Loucy (cell line): ENCODE measurements around the gene FAM120B.

Experiments
- H2AFZ ChIP-seq: fragments of 200-600 bp; sonication (generic); 2 replicates; pipeline ENCODE4 v1.6.0; 2016; ENCODE audit warnings: antibody characterized with exemption, mild to moderate bottlenecking, low read length, moderate library complexity
- H3F3A ChIP-seq: fragments of 200-600 bp; 2 replicates; pipeline ENCODE4 v1.6.0; 2016; ENCODE audit warnings: antibody characterized with exemption, low read depth, mild to moderate bottlenecking
- H3K27me3 ChIP-seq: fragments of 200-600 bp; sonication (generic); 2 replicates; pipeline ENCODE4 v1.6.1; 2014; ENCODE audit warnings: low read length, mild to moderate bottlenecking; ENCODE audit not compliant: insufficient read depth, poor library complexity, severe bottlenecking
- H3K36me3 ChIP-seq: fragments of 200-600 bp; sonication (generic); 2 replicates; pipeline ENCODE4 v1.6.1; 2016; ENCODE audit warnings: low read length; ENCODE audit not compliant: insufficient read depth
- H3K4me1 ChIP-seq: fragments of 200-600 bp; sonication (generic); 2 replicates; pipeline ENCODE4 v1.5.1; 2014; ENCODE audit warnings: low read length, mild to moderate bottlenecking; ENCODE audit not compliant: insufficient read depth, poor library complexity, severe bottlenecking
- H3K4me2 ChIP-seq: fragments of 200-600 bp; sonication (generic); 2 replicates; pipeline ENCODE4 v1.6.0; 2014; ENCODE audit warnings: antibody characterized with exemption, low read length, low read depth, mild to moderate bottlenecking; ENCODE audit not compliant: poor library complexity, severe bottlenecking
- H3K4me3 ChIP-seq: fragments of 200-600 bp; sonication (generic); 2 replicates; pipeline ENCODE4 v1.5.1; 2014; ENCODE audit warnings: low read length, mild to moderate bottlenecking, mixed read lengths; ENCODE audit not compliant: poor library complexity, severe bottlenecking
- H3K79me2 ChIP-seq: fragments of 200-600 bp; sonication (generic); 2 replicates; pipeline ENCODE4 v1.6.1; 2014; ENCODE audit warnings: low read length; ENCODE audit not compliant: insufficient read depth
- H3K9ac ChIP-seq: fragments of 200-600 bp; sonication (generic); 2 replicates; pipeline ENCODE4 v1.6.0; 2014; ENCODE audit warnings: mild to moderate bottlenecking, low read depth, low read length, moderate library complexity; ENCODE audit not compliant: poor library complexity, severe bottlenecking
- H3K9me2 ChIP-seq: fragments of 200-600 bp; sonication (generic); replicated peaks from 2 replicates; pipeline ENCODE4 v1.6.1; 2016; ENCODE audit warnings: low read depth, low read length, mixed read lengths
- H3K9me3 ChIP-seq: fragments of 200-600 bp; sonication (generic); 2 replicates; pipeline ENCODE4 v1.6.1; 2014; ENCODE audit warnings: mild to moderate bottlenecking, antibody characterized with exemption, low read length, low read depth; ENCODE audit not compliant: insufficient read depth
- H4K20me1 ChIP-seq: fragments of 200-600 bp; sonication (generic); 2 replicates; pipeline ENCODE4 v1.6.0; 2014; ENCODE audit warnings: antibody characterized with exemption, low read length, mild to moderate bottlenecking; ENCODE audit not compliant: insufficient read depth, poor library complexity, severe bottlenecking
- EZH2phosphoT487 ChIP-seq: fragments of 200-600 bp; IDR thresholded peaks from 2 replicates; pipeline ENCODE4 v1.6.1; 2018; ENCODE audit warnings: antibody characterized with exemption, mild to moderate bottlenecking, moderate library complexity, borderline replicate concordance
- TF ChIP-seq, protein P1 (sequence below): fragments of 200-600 bp; sonication (generic); conservative IDR thresholded peaks from 2 replicates; pipeline ENCODE4 v1.5.1; 2014; ENCODE audit warnings: mild to moderate bottlenecking, antibody characterized with exemption, low read length

The FAM120B gene

DNA sequence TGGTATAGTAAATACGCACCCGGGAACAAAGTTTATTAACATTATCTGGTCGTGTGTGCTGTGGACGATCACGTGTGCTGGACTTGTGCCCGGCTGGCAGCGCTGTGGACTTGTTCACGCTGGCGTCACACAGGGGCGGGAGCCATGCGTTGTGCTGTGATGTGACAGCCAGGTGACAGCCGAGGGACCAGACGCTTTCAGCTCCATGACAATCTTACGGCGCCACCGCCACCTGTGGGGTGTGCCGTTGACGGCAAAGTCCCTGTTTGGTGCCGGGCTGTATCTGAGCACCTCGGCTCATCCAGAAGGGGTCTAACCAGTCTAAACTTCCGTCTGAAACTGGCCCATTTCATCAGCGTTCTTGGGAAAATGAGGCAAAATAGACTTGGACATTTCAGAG lies 40.9 kb upstream of the FAM120B start:
- Histone ChIP-seq H3K9me2 (no peaks in the 10 kb centered on the region), H3K4me2 (no peak overlapping the region), H3K27me3 (no peaks in the 10 kb centered on the region), H2AFZ (no peak overlapping the region), H3K9me3 (no peaks in the 10 kb centered on the region), H3K4me1 (peaks cover 3% of the 10 kb centered on the region), H3K9ac (no peak overlapping the region), H3F3A (no peaks in the 10 kb centered on the region), H4K20me1 (no peaks in the 10 kb centered on the region), H3K4me3 (no peak overlapping the region), H3K36me3 (no peaks in the 10 kb centered on the region), H3K79me2 (no peaks in the 10 kb centered on the region)
- TF ChIP-seq EZH2phosphoT487 = no peak
- TF ChIP-seq, protein P1, sequence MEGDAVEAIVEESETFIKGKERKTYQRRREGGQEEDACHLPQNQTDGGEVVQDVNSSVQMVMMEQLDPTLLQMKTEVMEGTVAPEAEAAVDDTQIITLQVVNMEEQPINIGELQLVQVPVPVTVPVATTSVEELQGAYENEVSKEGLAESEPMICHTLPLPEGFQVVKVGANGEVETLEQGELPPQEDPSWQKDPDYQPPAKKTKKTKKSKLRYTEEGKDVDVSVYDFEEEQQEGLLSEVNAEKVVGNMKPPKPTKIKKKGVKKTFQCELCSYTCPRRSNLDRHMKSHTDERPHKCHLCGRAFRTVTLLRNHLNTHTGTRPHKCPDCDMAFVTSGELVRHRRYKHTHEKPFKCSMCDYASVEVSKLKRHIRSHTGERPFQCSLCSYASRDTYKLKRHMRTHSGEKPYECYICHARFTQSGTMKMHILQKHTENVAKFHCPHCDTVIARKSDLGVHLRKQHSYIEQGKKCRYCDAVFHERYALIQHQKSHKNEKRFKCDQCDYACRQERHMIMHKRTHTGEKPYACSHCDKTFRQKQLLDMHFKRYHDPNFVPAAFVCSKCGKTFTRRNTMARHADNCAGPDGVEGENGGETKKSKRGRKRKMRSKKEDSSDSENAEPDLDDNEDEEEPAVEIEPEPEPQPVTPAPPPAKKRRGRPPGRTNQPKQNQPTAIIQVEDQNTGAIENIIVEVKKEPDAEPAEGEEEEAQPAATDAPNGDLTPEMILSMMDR = no peak

DNA sequence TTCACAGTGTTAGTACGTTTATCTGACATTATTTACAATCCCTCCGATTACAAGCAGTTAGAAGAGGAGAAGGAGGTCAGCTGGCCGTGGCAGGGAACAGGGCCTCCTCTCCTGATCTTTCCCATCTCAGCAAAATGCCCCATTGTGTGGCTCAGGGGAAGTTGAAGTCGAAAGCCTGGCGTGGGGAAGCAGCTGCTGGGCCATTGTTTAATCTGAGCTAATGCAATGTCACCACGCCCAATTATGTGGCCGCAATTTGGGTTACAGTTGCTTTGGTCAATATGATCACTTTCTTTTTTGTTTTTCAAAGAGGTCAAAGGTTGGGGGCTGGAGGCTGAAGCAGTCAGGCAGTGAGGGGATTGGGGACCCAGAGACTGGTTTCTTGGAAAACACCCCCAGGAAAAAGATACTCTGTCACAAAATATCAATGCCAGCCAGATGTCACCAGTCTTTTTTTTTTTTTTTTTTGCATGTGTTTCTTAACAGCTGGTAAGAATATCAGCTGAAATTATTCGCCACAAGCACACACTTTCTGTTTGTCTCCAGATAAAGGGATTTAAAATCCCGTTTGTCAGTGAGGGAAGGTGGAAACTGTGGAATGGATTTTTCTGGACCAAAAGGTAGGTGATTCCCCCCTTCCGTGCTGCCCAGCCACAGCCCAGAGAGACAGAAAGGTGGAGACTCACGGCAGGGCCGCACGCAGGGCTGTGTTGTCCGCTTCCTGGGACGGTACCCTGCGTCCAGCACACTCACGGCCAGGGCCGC lies 40.3 kb upstream of the FAM120B start:
- Histone ChIP-seq H3K79me2 (no peaks in the 10 kb centered on the region), H3K9ac (no peak overlapping the region), H2AFZ (no peak overlapping the region), H3F3A (no peaks in the 10 kb centered on the region), H3K9me2 (no peaks in the 10 kb centered on the region), H3K9me3 (no peaks in the 10 kb centered on the region), H3K27me3 (no peaks in the 10 kb centered on the region), H3K4me3 (no peak overlapping the region), H3K4me1 (peaks cover 7% of the 10 kb centered on the region), H4K20me1 (no peaks in the 10 kb centered on the region), H3K36me3 (no peaks in the 10 kb centered on the region), H3K4me2 (no peak overlapping the region)
- no peak for TF ChIP-seq EZH2phosphoT487
- TF ChIP-seq, protein P1 = no peak

DNA sequence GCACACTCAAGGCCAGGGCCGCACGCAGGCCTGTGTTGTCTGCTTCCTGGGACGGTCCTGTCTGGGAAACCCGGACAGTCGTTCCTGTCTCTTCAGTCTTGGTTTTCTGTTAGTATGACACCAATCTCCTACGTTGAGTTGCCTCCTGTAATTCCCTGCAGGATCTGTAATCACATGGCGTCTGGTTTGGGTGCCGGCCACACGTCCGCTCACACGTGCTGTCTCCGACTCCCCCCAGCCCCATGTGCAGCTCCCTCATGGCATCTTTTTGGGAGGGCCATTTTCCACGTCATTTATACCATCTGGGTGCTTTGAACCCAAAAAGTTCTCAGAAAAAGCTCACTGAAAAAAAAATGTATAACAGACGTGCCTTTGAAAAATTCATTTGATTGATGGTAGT lies 38.9 kb upstream of the FAM120B start:
- TF ChIP-seq EZH2phosphoT487 = no peak
- TF ChIP-seq, protein P1 = no peak
- no peak overlapping the region for H3K4me2 ChIP-seq

More for the DNA sequence above, 38.9 kb upstream of the FAM120B start:
- Histone ChIP-seq H2AFZ (no peak overlapping the region), H3K4me1 (peaks cover 17% of the 10 kb centered on the region), H3F3A (no peaks in the 10 kb centered on the region), H3K4me3 (no peak overlapping the region), H3K9ac (no peak overlapping the region), H3K9me2 (no peaks in the 10 kb centered on the region), H3K79me2 (no peaks in the 10 kb centered on the region), H3K9me3 (no peaks in the 10 kb centered on the region), H3K27me3 (no peaks in the 10 kb centered on the region), H4K20me1 (no peaks in the 10 kb centered on the region), H3K36me3 (no peaks in the 10 kb centered on the region)
